ENCODE results near the gene ADGRL2.

The ADGRL2 gene

DNA sequence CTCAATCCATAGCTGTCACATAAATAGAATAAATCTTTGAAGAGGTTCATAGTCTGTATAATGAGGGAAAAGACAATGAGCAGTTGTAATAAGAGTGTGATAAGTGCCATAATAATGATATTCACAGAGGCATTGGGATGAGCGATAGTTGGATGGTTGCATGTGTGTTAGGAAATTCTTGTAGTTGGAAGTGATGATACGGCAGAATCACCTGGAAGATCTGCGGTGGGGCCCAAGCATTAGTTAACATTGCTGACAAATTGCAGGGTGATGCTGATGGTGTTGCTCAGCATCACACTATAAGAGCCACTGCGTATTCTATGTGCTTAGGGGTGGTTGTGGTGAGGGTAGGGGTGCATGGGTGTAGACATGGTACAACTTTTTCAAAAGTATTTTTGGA, 41.1 kb downstream of the ADGRL2 start:
- TF ChIP-seq, protein P1, sequence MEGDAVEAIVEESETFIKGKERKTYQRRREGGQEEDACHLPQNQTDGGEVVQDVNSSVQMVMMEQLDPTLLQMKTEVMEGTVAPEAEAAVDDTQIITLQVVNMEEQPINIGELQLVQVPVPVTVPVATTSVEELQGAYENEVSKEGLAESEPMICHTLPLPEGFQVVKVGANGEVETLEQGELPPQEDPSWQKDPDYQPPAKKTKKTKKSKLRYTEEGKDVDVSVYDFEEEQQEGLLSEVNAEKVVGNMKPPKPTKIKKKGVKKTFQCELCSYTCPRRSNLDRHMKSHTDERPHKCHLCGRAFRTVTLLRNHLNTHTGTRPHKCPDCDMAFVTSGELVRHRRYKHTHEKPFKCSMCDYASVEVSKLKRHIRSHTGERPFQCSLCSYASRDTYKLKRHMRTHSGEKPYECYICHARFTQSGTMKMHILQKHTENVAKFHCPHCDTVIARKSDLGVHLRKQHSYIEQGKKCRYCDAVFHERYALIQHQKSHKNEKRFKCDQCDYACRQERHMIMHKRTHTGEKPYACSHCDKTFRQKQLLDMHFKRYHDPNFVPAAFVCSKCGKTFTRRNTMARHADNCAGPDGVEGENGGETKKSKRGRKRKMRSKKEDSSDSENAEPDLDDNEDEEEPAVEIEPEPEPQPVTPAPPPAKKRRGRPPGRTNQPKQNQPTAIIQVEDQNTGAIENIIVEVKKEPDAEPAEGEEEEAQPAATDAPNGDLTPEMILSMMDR (IDR thresholded peaks at IDR 0.05; ENCODE audit: low read depth, low read length, missing control alignments), result no peak
- in situ Hi-C loops (cut with HindIII; ENCODE audit: low sequenced_read_pairs), result no loop called here
- DNase-seq (ENCODE audit: low read depth), result no peak
- H3K4me3 ChIP-seq (ENCODE audit: low read depth, low read length), result no peak overlapping the region

- no peak overlapping the region for H3K4me3 ChIP-seq (ENCODE audit: low read depth, low read length)
Measured at GRCh38 chr1:81844477-81844876, 43.7 kb downstream of the ADGRL2 start.

GRCh38 chr1:81846630-81847029, 45.9 kb downstream of the ADGRL2 start:
- DNase-seq (ENCODE audit: low read depth), result no peak
- TF ChIP-seq, protein P1 (IDR thresholded peaks at IDR 0.05; ENCODE audit: low read depth, low read length, missing control alignments), result no peak
- no peak overlapping the region for H3K4me3 ChIP-seq (ENCODE audit: low read depth, low read length)
- in situ Hi-C loops (cut with HindIII; ENCODE audit: low sequenced_read_pairs), result no loop called here

More at GRCh38 chr1:81844477-81844876, 43.7 kb downstream of the ADGRL2 start:
- TF ChIP-seq, protein P1 (IDR thresholded peaks at IDR 0.05; ENCODE audit: low read depth, low read length, missing control alignments), result no peak
- in situ Hi-C loops (cut with HindIII; ENCODE audit: low sequenced_read_pairs), result no loop called here
- DNase-seq (ENCODE audit: low read depth), result no peak

- DNase-seq (ENCODE audit: low read depth), result no peak
- TF ChIP-seq, protein P1 (IDR thresholded peaks at IDR 0.05; ENCODE audit: low read depth, low read length, missing control alignments), result no peak
- no peak overlapping the region for H3K4me3 ChIP-seq (ENCODE audit: low read depth, low read length)
- in situ Hi-C loops (cut with HindIII; ENCODE audit: low sequenced_read_pairs), result no loop called here
Measured at GRCh38 chr1:81847063-81847462, 46.3 kb downstream of the ADGRL2 start.

DNA sequence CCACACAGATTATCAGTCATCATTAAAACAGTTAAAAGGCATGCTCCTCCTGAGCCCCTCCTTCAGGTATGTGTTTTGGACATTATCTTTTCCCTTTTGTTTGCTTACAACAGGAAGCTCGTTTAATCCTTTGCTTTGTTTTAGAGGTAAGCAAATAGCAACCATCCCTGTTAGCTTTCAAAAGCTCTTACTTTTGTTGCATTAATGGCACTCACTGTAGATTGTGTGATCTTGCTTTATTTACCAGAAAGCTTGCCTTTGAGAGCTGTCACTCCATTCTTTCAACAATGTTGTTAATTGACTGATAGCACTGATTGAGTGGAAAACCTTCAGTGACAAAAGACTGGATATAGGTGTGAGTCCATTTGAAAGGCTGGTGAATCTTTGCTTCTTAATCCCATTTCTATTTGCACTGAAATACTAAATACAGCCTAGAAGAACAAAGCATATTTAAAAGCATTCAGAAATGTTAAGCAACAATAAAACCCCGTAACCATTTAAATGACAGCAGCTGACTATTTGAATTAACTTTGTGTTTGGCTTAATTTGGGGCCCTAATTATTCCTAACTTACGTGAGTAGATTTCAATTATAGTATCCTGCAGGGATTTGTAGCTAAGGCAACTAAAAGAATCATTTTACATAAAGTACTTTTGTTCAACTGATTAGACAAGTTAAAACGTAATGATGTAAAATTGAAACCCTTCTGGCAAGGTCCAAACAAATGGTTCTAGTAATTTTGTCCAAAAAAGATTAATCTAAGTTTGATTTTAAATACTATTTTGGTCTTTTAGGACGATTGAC, 48.3 kb downstream of the ADGRL2 start:
- no peak for DNase-seq (ENCODE audit: low read depth)
- H3K4me3 ChIP-seq (ENCODE audit: low read depth, low read length), result no peak overlapping the region
- TF ChIP-seq, protein P1 (IDR thresholded peaks at IDR 0.05; ENCODE audit: low read depth, low read length, missing control alignments), result no peak
- in situ Hi-C loops (cut with HindIII; ENCODE audit: low sequenced_read_pairs), result no loop called here

GRCh38 chr1:81850031-81850430, 49.3 kb downstream of the ADGRL2 start:
- in situ Hi-C loops (cut with HindIII; ENCODE audit: low sequenced_read_pairs), result no loop called here
- no peak for DNase-seq (ENCODE audit: low read depth)
- H3K4me3 ChIP-seq (ENCODE audit: low read depth, low read length), result no peak overlapping the region
- TF ChIP-seq, protein P1 (IDR thresholded peaks at IDR 0.05; ENCODE audit: low read depth, low read length, missing control alignments), result no peak

Measured in astrocyte of the cerebellum (primary cell).